ENCODE results near the gene HEATR1.
"Not testable (repeated sequence)": the region's sequence is repeated elsewhere in the genome, so short reads cannot be mapped to it uniquely, and the experiment has no call there.

The HEATR1 gene, protein sequence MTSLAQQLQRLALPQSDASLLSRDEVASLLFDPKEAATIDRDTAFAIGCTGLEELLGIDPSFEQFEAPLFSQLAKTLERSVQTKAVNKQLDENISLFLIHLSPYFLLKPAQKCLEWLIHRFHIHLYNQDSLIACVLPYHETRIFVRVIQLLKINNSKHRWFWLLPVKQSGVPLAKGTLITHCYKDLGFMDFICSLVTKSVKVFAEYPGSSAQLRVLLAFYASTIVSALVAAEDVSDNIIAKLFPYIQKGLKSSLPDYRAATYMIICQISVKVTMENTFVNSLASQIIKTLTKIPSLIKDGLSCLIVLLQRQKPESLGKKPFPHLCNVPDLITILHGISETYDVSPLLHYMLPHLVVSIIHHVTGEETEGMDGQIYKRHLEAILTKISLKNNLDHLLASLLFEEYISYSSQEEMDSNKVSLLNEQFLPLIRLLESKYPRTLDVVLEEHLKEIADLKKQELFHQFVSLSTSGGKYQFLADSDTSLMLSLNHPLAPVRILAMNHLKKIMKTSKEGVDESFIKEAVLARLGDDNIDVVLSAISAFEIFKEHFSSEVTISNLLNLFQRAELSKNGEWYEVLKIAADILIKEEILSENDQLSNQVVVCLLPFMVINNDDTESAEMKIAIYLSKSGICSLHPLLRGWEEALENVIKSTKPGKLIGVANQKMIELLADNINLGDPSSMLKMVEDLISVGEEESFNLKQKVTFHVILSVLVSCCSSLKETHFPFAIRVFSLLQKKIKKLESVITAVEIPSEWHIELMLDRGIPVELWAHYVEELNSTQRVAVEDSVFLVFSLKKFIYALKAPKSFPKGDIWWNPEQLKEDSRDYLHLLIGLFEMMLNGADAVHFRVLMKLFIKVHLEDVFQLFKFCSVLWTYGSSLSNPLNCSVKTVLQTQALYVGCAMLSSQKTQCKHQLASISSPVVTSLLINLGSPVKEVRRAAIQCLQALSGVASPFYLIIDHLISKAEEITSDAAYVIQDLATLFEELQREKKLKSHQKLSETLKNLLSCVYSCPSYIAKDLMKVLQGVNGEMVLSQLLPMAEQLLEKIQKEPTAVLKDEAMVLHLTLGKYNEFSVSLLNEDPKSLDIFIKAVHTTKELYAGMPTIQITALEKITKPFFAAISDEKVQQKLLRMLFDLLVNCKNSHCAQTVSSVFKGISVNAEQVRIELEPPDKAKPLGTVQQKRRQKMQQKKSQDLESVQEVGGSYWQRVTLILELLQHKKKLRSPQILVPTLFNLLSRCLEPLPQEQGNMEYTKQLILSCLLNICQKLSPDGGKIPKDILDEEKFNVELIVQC (N-terminal part only)

DNA sequence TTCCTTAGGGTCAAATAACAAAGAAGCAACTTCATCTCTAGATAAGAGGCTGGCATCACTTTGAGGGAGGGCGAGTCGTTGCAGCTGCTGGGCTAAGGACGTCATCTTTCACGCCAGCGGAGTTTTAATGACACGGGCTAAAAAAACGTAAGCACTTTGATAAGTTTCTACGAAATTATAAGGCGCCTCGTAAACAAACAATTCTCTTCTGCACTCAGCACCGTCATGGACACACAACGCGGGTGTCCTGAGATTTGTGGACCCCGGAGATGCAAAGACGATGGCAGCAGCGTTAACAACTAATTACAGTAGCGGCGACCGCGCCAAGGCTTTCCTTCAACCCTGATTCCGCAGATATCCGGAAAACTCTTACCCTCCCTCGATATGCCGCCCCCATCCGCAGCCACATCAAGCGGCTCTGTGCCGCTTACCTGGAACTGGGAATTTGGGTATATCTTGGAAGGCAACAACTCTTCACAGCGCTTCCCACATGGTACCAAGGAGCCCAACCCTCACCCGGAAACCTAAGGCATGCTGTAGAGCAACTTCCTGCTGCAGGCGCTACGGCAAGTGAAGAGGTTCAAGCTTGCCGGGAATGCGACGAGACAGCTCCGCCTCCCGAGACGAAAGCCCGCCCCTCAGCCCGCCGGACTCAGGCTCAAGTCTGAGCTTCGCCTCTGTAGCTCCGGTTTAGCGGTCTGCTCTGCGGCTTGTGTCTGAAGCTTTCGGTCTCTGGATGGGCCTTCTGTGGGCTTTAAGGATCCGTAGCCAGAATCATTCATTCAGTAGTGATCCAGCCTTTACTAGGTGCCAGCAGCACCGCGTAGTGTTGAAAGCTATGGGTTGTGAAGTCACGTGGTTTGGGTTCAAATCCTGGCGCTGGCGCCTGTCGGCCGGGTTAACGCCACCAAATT lies at the start of gene HEATR1:
TSS of gene HEATR1 (minus strand) at position 526 of the 914 bp plus-strand sequence. CDS start at position 105, 421 bp downstream.
- peak; percentile 94 for DNase-seq

DNA sequence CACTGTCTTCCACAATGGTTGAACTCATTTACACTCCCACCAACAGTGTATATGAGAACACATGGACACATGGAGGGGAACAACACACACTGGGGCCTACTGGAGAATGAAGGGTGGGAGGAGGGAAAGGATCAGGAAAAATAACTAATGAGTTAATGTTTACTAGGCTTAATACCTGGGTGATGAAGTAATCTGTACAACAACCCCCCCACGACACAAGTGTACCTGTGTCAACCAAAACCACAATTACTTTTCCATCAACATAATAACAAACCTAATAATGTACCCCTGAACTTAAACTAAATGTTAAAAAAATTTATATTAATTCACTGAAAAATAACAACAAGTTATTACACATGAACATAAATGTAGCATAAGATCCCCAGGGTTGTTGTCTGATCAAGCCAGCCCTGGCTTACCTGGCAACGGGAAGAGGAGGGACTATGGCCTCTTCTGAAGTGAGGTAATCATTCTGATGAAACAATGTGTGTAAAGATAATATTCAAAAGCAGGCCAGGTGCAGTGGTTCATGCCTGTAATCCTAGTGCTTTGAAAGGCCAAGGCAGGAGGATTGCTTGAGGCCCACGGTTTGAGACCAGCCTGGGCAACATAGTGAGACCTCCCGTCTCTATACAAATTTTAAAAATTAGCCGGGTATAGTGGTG lies 40.8 kb upstream of the HEATR1 start:
- no peak for DNase-seq

DNA sequence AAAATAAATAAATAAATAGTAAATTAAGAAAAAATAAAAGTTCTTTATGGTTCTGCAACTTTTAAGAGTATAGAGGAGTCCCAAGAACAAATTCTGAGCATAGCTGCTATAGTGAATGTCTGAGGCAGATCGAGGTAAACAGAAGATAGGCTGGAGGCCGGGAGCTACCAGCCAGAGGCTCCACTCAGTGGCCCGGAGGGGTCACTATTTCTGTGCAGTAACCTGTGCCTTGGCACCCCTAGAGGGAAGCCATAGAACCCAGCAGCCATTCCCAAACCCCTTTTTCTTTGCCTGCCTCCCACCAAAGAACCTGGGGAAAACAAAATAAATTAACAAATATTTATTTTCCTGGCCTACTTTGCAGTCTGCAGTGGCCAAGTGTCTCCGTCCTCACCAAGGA lies 38.4 kb upstream of the HEATR1 start:
- DNase-seq = no peak

DNA sequence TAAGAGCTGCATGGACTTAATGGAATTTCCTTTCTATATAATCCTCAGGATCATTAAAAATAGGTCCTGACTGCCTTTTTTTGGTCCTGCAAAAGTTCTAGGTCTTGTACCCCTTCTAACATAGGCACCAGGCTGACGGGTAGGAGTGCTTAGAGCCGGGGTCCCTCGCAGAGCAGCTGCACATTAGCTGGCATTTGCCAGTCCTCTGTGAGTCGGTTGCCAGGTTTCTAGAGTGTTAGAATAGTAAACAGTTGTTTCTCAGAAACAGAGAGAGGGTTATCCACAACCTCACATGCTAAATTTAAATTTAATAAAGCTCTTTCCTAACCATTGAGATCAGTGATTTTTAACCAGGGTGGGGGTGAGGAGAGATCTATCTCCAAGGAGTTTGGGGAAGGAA lies 35.4 kb upstream of the HEATR1 start:
- no peak for DNase-seq

DNA sequence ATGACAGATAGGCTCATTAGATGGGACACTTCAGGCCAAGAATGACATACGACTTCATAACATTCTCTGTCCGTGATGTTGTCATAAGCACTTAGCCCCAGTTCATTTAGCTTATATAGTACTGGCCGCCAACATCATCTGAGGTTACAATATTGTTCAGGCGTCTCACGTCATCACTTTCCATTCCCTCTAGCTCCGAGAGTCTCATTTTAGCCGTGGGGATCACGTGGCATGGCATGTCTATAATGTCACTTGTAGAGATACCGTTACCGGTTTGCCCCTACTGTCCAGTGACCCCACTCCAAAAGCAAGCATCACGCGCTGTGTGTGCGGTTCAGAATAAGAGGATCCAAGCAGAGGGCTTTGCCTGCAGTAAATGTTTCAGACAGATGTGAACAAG lies 34.6 kb upstream of the HEATR1 start:
- DNase-seq = peak; percentile 15

DNA sequence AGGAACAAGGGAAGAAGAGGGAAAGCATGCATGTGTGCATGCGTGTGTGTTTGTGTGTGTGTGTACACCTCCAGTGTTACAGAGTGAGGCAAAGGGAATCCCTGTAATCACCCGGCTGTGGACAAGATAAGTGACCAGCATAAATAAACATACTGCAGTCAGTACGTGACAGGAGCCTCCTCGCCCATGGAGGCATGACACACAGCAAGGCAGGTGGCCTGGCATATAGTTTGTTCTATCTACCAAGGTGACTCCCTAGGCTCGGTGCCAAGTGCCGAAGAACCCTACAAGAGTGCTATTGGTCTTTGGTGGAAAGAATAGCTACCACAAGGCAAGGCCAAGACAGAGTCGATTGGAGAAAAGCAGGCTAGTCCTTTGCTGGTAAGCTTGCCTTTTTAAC lies 31.7 kb upstream of the HEATR1 start:
- no peak for DNase-seq

DNA sequence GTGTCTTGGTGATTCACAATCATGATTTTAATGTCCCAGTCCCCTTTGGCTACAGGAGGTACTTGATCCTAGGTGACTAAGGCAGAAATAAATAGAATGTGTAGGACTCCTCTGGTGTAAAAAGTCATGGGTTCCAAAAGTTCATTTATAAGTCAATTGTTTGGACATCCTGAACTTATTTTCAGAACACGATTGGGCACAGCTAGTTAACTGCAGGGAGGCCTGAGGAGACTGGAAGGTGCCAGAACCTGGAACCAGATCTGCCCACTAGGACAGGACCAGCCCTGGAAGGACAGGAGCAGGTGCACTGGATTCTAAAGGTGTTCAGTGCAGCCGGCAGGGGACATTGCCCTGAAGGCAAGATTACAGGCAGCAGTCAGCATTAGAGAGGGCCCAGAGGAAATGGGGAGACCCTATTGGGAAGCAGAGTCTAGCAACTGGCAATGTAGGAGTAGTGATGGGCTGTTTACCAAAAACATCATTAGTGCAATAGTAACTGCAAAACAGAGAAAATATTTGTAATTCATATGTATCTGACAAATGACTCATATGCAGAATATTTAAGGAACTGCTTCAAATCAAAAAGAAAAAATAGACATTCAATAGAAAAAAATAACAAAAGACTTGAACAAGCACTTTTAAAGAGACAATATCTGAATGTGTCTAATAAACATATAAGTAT lies 23.6 kb upstream of the HEATR1 start:
- no peak for DNase-seq

DNA sequence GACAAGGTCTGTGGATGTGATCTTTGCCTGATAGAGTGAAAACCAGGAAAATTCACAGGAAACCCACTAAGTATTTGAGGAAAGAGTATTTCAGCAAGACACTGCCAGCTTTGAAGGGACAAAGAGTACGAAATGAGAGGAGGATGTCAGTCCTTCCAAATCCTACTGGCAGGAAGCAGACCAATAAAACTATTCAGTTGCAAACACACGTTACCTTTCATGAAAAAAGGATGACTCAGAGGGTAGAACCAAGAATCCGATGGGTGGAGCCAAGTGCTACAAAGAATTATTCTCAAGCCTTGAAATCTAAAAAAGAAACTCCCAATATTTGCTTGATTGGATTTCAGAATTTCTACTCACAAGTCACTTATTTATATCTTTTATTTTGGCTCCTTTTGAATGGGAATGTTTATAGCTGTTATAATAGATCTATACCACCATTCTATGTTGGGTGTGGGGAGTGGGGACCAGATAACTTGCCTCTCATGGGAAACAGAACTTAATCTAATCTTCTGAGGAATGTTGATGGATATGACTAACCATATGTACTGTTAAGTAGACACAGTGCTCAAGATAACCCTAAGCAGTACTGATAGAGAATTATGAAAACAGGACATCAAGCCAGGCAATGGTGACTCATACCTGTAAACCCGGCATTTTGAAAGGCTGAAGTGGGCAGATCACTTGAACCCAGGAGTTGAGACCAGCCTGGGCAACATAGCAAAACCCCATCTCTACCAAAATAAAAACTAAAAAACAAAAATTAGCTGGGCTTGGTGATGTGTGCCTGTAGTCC lies 19.3 kb upstream of the HEATR1 start:
- no peak for DNase-seq

DNA sequence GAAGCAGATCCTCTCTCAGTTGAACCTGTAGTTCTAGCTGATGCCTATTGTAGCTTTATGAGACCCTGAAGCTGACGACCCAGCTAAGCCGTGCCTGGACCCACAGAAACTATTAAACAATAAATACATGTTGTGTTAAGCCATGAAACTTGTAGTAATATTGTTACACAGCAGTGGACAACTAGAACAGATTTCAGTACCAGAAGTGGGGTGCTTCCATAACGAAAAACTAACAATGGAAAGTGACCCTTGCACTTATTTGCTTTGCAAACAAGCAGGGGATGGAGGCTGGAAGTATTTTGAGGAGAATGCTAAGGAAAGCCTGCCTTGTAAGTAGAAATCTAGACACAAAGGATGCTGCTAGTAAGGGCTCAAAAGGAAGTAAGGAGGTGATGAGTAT lies 18.1 kb upstream of the HEATR1 start:
- no peak for DNase-seq

DNA sequence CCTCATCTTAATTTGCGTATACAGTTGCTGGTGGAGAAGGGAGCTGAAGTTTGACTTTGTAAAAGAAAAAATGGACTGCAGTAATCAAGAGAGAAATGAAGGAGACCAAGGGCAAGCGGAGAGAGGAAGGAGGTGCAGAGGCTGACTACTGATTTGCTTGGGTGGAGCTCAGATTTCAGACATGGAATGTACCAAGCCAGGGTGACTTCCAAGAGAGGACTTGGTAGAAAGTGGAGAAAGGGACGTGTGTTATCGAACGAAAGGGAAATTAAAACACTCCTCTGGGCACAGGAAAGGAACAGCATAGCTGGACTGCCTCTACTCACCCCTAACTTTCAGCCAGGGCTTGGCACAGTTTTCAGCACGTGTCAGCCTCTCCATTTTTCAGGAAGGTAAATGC lies 15.1 kb upstream of the HEATR1 start:
- no peak for DNase-seq

DNA sequence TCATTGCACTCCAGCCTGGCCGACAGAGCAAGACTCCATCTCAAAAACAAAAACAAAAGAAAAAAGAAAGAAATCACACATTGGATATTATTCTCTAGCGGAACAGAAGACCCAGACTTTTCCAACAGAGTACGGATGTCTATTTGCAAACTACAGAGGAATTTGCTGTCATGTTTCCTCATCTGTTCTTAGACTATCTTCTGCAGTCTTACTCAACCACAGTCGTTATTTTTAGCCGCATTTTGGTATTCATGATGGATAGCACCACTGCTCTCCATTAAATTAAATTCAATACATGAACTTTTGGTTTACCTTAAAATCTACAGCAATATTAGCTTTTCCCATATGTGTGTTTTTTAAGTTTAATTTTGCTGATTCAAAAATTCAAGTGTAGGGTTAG lies 14.2 kb upstream of the HEATR1 start:
- DNase-seq = no peak

DNA sequence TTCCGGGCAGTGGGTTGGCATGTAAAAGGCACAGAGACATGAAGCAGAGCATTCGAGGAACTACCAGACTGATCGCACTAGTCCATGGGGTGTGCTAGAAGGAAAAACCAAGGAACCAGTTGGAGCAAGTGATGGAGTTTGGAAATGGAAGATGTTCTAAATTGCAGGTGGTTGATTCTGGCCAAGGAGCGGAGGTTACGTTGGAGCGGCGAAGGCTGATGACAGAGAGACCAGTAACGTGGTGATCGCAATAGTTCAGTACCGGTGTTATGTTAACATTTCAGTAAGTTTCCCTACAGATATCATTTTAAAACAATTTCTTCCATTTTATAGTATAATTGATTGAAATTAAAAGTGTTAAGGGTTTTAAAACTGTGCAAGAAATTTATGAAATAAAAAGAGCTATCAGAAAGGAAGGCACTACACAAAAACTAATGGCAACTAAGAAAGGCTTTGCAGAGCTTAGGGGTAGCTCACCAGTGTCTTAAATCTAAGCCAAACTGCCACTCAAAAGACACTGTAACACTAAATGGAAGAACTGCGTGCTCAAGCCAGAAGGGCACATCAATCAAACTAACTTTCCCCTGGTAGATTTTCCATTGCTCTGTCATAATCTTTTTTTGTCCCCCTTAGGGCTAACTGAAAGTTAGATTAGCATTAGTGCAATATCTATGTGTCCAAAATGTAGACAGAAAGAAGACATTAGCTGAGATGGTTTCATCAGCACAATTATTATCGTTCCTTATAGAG lies 11.3 kb upstream of the HEATR1 start:
- DNase-seq = no peak

DNA sequence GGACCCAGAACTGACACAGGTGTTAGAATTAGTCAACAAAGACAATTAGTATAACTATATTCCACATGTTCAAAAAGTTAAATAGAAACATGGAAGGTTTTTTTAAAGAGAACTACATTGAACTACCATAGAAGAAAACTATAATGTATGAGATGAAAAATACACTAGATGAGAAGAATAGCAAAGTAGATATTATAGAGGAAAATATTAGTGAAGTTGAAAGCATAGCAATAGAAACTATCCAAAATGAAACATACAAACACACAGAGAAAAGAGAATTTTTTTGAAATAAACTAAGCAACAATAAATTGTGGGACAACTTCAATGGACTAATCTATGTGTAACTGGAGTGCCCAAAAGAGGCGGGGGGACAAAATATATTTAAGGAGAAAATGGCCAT lies 8.0 kb upstream of the HEATR1 start:
- DNase-seq = no peak

DNA sequence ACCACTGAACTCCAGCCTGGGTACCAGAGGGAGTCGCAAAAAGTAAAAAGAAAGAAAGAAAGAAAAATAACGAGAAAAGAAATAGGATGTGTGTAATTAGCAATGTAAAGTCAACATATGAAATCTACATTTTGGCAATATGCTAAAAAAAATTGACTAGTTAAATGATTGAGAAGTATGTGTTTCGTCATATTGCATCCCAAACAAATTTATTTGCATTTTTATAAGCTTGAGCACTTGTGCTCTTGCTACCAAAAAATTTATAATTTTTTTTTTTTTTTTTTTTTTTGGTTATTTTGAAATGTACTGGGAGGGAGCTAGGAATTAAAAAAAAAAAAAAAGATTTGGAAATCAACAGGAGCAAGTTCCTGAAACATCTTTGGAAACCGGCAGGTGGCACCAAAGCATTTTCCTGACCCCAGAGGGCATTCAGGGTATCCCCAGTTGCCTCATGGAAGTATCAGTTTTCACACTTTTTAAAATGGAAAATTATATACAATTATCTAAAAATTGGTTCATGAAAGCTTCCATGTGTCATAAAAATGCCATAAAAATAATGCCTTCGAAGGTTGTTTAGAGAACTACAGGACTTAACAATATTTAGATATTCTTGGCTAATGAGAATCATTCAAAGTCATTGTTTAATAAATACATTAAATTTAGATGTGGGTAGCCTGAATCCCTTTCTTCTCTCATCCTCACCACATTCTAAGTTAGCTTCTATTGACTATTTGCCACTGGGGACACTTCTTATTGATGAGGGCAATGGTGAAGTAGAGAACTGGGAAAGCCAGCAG lies 4.8 kb upstream of the HEATR1 start:
- DNase-seq = peak; percentile 27

DNA sequence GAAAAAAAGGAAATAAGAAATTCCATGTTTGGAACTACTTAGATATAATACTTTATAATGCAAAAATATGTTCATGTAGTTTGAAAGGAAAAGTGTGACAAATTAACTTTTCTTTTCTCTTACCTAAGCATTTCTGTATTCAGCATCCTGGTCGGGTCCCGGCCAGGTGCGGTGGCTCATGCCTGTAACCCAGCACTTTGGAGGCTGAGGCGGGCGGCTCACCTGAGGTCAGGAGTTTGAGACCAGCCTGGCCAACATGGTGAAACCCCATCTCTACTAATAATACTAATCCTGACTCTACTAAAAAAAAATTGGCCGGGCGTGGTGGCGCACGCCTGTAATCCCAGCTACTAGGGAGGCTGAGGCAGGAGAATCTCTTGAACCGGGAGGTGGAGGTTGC lies 3.3 kb upstream of the HEATR1 start:
- not testable (repeated sequence) for DNase-seq

DNA sequence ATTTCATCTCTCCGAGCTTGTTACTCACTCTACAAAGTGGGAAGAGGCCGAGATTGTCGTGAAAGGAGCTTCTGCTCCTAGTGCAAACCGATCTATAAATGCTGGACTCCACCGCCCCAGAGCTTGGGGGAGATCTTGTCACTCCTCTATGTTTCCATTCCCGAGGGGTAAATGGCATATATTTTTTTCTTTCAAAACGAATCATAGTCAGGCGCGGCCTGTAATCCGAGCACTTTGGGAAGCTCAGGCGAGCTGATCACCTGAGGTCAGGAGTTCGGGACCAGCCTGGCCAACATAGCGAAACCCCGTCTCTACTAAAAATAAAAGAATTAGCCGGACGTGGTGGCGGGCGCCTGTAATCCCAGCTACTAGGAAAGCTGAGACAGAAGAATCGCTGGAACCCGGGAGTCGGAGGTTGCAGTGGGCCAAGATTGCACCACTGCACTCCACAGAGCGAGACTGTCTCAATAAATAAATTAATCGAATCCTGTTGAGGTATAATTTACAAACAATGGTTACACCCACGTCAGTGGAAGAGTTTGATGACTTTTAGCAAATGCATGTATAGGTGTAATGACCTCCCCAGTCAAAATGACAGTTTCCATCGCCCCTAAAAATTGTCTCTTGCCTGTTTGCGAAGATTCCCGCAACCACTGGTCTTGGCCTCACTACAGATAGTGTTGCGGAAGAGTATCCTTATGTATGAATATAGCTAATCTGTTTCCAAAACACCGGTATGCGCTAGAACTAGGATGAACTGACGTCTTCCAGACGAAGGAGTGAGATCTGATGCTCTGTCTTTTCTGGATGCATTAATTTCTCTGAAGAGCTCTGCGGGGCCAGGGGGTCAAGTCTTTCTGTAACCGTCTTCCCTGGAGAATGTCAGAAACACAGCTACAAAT lies 840 bp upstream of the HEATR1 start:
- peak; percentile 4 for DNase-seq

DNA sequence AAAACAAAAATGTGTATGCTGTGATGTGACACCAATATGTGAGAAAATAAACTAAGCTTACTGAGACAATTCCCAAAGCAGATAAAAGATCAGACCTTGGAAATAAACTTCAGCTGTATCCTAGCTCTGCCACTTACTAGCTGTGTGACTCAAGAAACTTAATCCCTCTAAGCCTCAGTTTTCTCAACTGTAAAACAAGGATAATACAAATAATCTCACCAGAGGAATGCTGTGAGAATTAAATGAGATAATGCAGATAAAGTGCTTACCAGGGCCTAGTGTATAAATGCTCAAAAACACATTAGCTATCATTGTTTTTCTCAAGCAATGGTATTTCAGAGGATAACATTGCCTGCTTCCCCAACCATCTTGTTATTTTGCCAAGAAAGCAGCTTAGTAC lies 2.1 kb downstream of the HEATR1 start:
- DNase-seq = no peak
